Smooth muscle cell (in vitro differentiated cells): ENCODE measurements around the gene BEGAIN. TPM values are rescaled to one million over a fixed set of nuclear protein-coding genes. Genes with fewer than 3 reads are reported as not detected.

Experiments used
- DNase-seq: peaks from one replicate; lab custom pipeline; 2025; ENCODE audit not compliant: unreplicated experiment; lab: John Stamatoyannopoulos, UW
- H2AFZ ChIP-seq: fragments of 200-600 bp; sonication (generic); 2 replicates; pipeline ENCODE4 v1.6.0; 2016; ENCODE audit warnings: antibody characterized with exemption, low read depth, mild to moderate bottlenecking
- H3F3A ChIP-seq: fragments of 200-600 bp; sonication (generic); 2 replicates; pipeline ENCODE4 v1.6.0; 2017; ENCODE audit warnings: antibody characterized with exemption, low read depth
- H3K27ac ChIP-seq: fragments of 200-600 bp; sonication (generic); 2 replicates; pipeline ENCODE4 v1.5.1; 2016; ENCODE audit warnings: low read depth, mild to moderate bottlenecking
- H3K27me3 ChIP-seq: fragments of 200-600 bp; sonication (generic); 2 replicates; pipeline ENCODE4 v1.6.1; 2016; ENCODE audit warnings: low read depth, mild to moderate bottlenecking
- H3K36me3 ChIP-seq: fragments of 200-600 bp; sonication (generic); 2 replicates; pipeline ENCODE4 v1.5.1; 2016; ENCODE audit warnings: low read depth
- H3K4me1 ChIP-seq: fragments of 200-600 bp; sonication (generic); 2 replicates; pipeline ENCODE4 v1.5.1; 2016; ENCODE audit warnings: low read depth
- H3K4me2 ChIP-seq: fragments of 200-600 bp; sonication (generic); 2 replicates; pipeline ENCODE4 v1.6.0; 2016; ENCODE audit warnings: mild to moderate bottlenecking
- H3K4me3 ChIP-seq: fragments of 200-600 bp; sonication (generic); 2 replicates; pipeline ENCODE4 v1.5.1; 2016; ENCODE audit warnings: mild to moderate bottlenecking
- H3K79me2 ChIP-seq: fragments of 200-600 bp; sonication (generic); 2 replicates; pipeline ENCODE4 v1.6.0; 2016; ENCODE audit warnings: low read depth, mild to moderate bottlenecking
- H3K9ac ChIP-seq: fragments of 200-600 bp; sonication (generic); 2 replicates; pipeline ENCODE4 v1.6.0; 2016; ENCODE audit warnings: low read depth
- H3K9me3 ChIP-seq: fragments of 200-600 bp; sonication (generic); replicated peaks from 2 replicates; pipeline ENCODE4 v1.5.1; 2016; ENCODE audit warnings: low read depth
- H4K20me1 ChIP-seq: fragments of 200-600 bp; sonication (generic); 2 replicates; pipeline ENCODE4 v1.6.0; 2016; ENCODE audit warnings: low read depth
- CTCF ChIP-seq: fragments of 200-600 bp; sonication (generic); IDR thresholded peaks from 2 replicates; pipeline ENCODE4 v1.5.1; 2017; ENCODE audit warnings: borderline replicate concordance, mild to moderate bottlenecking, antibody characterized with exemption; ENCODE audit not compliant: insufficient read depth, poor library complexity, severe bottlenecking
- WGBS: methylation state at CpG from one replicate; pipeline ENCODE4 v1.1.7; 2016; ENCODE audit warnings: low lambda C conversion rate; 5-methylcytosine and 5-hydroxymethylcytosine counted together
- polyA plus RNA-seq: library from polyadenylated mRNA; unstranded; fragments of >200 nt; fragmentation: Nextera tagmentation; extraction: Ambion mirVana; gene quantifications from 2 replicates; pipeline ENCODE4 v1.2.1, GENCODE V29; 2016
- total RNA-seq: library from RNA; depleted of rRNA; stranded (reverse); fragments of >200 nt; gene quantifications from 2 replicates; pipeline ENCODE4 v1.2.3, GENCODE V29; 2014

Gene BEGAIN
- total and polyA plus RNA-seq, 2 experiments from 2014 or later, result 4.7 to 11.7 TPM

DNA sequence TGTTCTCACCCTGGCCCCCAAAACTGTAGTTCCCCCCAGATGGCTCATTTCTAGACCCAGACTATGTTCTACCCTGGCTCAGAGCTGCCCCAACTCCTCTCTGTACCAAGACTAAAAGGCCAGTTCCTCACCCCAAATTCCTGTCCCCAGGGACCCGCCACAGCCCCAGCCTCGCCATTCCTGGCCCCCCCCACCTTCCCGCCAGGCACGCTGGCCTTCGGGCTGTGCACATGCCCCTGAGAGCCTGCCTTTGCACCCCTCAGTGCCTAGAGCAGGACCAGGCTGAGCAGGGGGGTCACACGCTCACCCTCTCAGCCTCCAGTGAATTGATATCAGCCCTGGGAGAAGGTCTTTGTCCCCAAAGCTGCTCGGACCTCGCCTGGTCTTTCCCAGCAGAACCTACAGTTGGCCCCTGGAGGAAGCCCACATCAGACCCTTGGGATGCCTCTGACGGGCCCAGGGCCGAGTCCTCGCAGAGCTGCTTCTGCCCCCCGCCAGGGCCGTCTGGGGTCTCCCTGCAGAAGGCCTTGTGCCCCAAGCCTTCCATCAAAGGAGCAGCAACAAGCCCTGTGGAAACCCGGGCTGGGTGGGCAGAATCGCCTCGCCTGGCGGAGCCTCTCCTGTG, 32.4 kb downstream of the BEGAIN start:
- no peak for DNase-seq
- Histone ChIP-seq H3K9me3 (no peaks in the 10 kb centered on the region), H3K27me3 (no peaks in the 10 kb centered on the region)

GRCh38 chr14:100554082-100554677, 33.0 kb downstream of the BEGAIN start:
- Histone ChIP-seq H3K4me3 (no peak overlapping the region), H3K79me2 (no peaks in the 10 kb centered on the region), H3K27me3 (no peaks in the 10 kb centered on the region), H3K9me3 (no peaks in the 10 kb centered on the region), H3K4me2 (no peak overlapping the region), H4K20me1 (no peaks in the 10 kb centered on the region), H2AFZ (no peak overlapping the region), H3F3A (no peaks in the 10 kb centered on the region), H3K27ac (no peak overlapping the region), H3K4me1 (no peaks in the 10 kb centered on the region), H3K9ac (no peak overlapping the region), H3K36me3 (no peaks in the 10 kb centered on the region)
- 89% methylated on average over 17 of the region's 19 CpGs for WGBS
- TF ChIP-seq CTCF, result no peak
- no peak for DNase-seq

More for the DNA sequence above, 32.4 kb downstream of the BEGAIN start:
- Histone ChIP-seq H3K4me2 (no peak overlapping the region), H3K27ac (no peak overlapping the region), H3K4me3 (no peak overlapping the region), H2AFZ (no peak overlapping the region), H4K20me1 (no peaks in the 10 kb centered on the region), H3K79me2 (no peaks in the 10 kb centered on the region), H3K36me3 (no peaks in the 10 kb centered on the region), H3F3A (no peaks in the 10 kb centered on the region), H3K9ac (no peak overlapping the region), H3K4me1 (no peaks in the 10 kb centered on the region)
- no peak for TF ChIP-seq CTCF
- 91% methylated on average over 17 of the region's 17 CpGs for WGBS

- Histone ChIP-seq H3F3A (no peaks in the 10 kb centered on the region), H3K9ac (no peak overlapping the region), H4K20me1 (no peaks in the 10 kb centered on the region), H3K27me3 (no peaks in the 10 kb centered on the region), H2AFZ (no peak overlapping the region), H3K9me3 (no peaks in the 10 kb centered on the region), H3K27ac (no peak overlapping the region), H3K36me3 (no peaks in the 10 kb centered on the region), H3K4me2 (no peak overlapping the region), H3K4me3 (no peak overlapping the region), H3K4me1 (no peaks in the 10 kb centered on the region), H3K79me2 (no peaks in the 10 kb centered on the region)
- no peak for DNase-seq
- no peak for TF ChIP-seq CTCF
- WGBS, result 94% methylated on average over 5 of the region's 5 CpGs
Observed at GRCh38 chr14:100553471-100553870, 33.7 kb downstream of the BEGAIN start.

DNA sequence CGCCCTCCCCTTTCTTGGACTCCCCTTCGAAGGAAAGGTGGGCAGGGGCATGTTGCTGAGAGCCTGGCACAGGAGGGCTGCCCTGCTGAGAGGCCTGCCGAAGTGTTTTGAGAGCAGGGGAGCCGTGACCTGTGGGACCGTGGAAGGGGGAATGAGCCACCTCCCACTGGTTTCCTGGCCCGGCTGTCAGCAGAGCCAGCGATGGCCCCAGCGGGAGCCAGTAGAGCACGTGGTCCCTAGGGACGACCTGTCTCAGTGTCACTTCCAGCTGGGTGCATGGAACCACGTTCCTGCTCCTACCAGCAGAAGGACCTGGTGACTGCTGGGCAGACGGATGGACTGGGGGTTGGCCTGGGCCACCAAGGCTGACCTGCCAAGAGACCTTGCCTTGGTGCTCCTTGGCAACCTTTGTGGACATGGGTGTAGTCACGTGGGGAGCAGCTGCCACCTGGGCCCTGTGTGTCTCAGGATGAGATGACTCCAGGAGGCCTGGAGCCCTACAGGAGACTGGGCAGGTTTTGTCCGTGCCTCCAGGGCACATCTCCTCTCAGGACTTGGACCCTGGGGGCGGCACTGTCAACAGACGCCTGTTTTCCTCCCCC, 34.6 kb downstream of the BEGAIN start:
- TF ChIP-seq CTCF, result no peak
- WGBS, result 94% methylated on average over 15 of the region's 16 CpGs

More for the DNA sequence above, 34.6 kb downstream of the BEGAIN start:
- no peaks in the 10 kb centered on the region for H3K27me3 ChIP-seq
- DNase-seq, result no peak
- no peaks in the 10 kb centered on the region for H3K4me1 ChIP-seq
- no peaks in the 10 kb centered on the region for H3K79me2 ChIP-seq
- no peak overlapping the region for H3K9ac ChIP-seq
- H2AFZ ChIP-seq, result no peak overlapping the region
- no peaks in the 10 kb centered on the region for H3K36me3 ChIP-seq
- H3F3A ChIP-seq, result no peaks in the 10 kb centered on the region
- no peaks in the 10 kb centered on the region for H3K9me3 ChIP-seq
- no peaks in the 10 kb centered on the region for H4K20me1 ChIP-seq
- no peak overlapping the region for H3K4me3 ChIP-seq
- H3K4me2 ChIP-seq, result no peak overlapping the region
- no peak overlapping the region for H3K27ac ChIP-seq
